GM18499 (cell line): ENCODE measurements around the gene CLCN2.

Experiments used
- ATAC-seq: cut with Tn5 transposase; IDR thresholded peaks from one replicate; pipeline ENCODE4 v1.9.1; 2021; ENCODE audit warnings: moderate number of reproducible peaks; ENCODE audit not compliant: insufficient read depth, unreplicated experiment

The CLCN2 gene

DNA sequence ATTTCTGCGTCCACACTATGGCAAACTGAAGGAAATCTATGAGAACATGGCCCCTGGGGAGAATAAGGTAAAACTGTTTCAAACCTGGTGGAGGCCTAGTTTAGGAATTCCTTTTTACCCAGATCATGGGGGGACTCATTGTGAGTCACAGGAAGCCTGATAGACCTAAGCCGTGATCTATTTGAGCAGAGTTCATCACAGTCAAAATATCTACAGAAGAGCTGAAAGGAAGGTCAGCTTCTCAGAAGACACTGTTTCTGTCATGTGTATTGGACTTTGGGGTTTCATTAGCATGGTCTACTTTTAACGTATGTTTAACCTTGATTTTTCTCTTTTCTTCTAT, 61.1 kb downstream of the CLCN2 start:
- ATAC-seq = no peak

DNA sequence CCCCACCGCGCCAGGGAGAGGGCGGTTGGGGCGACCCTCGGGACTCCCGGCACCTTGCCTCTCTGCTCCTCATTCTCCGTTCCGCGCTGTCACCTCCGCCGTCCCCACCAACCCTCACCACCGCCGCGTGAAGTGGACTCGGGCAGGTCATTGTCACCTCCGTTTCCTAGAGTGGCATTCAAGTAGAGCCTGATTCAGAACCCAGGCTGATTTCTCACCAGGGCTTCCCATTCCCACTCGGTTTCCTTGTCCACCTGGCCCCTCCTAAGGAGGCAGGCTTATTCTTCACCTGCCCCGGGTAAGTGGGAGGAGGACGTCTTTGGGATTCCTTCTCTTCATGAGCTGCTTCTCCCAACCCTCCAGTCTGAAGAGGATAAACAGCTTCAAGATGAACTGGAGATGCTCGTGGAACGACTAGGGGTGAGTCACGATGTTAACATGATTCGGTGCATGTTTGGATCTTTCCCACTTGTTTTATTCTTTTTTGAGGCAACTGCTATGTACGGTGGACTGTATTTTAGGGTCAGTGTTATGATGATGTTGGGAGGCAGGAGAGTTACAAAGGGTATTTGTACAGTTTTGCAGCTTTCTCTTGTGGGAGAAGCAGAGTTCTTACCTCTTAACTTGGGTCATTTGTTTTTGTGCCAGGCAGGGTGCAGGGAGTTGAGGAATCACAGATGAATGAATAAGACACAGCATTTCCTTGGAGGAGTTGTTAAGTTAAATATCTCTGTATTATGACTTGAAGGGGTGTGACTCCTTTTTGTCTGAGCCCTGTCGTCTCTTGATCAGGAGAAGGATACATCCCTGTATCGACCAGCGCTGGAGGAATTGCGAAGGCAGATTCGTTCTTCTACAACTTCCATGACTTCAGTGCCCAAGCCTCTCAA, 61.7 kb downstream of the CLCN2 start:
- no peak for ATAC-seq

DNA sequence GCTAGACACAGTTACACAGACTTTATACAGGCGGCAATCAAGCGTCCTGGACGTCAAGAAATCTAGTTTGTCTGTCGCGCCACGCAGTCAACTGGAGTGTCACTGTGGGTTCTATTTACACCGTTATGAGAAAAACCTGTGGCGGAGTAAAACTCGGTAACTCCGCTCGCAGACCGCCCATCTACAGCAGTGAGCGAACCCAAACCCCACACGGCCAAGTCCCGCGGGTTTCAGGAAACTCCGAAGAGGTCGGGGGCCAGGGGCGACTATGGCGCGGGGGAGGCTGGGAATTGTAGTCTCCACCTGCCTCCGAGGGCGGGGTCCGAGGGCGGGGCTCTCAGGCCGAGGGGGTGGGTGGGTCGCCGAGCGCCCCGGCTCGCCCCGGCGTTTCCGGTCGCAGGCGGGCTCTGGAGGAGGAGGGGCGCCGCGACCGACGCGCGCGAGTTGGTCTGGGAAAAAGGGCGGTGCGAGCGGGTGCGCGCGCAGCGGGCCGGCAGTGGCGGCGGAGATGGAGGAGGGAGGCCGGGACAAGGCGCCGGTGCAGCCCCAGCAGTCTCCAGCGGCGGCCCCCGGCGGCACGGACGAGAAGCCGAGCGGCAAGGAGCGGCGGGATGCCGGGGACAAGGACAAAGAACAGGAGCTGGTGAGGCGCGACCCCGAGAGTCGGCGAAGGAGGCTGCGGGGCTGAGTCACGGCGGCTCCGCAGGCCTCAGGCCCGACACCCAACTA, 62.5 kb downstream of the CLCN2 start, which contains the start of gene PSMD2:
Gene PSMD2 (plus strand): TSS at position 483 of the 729 bp plus-strand sequence. CDS start 26 bp downstream, at position 509.
- peak; percentile 65 for ATAC-seq

DNA sequence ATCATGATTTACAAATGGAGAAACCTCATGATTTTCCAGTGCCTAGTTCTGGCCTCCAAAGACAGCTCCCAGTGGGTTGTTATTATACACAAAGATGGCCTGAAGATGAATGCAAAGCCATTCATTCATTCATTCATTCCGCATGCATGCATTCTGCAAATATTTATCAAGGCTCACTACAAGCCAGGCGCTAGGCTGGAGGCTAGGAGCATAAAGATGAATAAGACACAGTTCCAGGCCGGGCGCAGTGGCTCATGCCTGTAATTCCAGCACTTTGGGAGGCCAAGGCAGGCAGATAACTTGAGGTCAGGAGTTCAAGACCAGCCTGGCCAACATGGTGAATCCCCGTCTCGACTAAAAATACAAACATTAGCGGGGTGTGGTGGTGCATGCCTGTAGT, 64.8 kb downstream of the CLCN2 start:
- ATAC-seq = no peak
